ENCODE data around the gene LRP2. TPM values are rescaled to one million over a fixed set of nuclear protein-coding genes. Genes with fewer than 3 reads are reported as not detected.

Gene LRP2
- total and polyA plus RNA-seq, 2 experiments from 2014 or later = 8.1 to 38.3 TPM

DNA sequence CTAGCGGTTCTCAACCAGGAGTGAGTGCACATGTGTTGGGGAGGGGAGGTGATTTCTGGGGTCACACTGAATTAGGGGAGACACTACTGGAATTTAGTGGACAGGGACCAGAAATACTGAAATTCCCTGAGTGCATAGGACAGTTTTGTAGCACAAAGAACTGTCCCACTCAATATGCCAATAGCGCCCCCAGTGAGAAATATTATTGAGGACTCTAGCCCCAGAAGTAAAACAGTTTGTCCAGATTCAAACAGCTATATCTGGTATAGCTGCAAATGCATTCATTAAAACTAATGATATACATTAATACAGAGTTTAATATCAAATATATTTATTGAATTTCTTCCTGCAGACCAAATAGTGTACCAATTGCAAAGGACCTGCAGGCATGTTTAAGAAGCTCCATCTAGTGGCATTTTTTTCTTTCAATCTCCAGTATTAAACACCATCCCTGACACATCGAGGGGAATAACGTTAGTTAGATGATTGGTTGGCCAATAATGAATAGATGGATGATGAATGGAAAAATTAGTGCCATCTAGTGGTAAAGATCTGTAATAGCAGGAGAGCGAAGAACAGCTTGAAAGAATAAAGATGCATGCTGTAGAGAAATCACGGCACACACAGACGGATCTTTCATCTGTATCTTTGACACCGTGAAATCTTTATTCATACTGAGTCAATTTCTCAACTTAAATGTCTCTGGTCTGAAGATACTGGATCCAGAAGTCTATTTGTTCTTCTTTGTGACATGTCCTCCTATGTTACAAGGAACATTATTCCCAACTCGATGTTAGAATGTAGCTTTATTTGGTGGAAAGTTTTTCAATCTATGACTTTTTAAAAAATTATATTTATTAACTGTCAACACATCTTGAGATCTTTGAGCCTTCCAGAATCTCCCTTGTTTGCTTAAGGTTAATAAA lies 230.5 kb downstream of the LRP2 start:
- Histone ChIP-seq H3K4me3 (no peak overlapping the region), H3K9me2 (replicated peaks; ENCODE audit: insufficient read depth) (no peaks in the 10 kb centered on the region), H3K36me3 (replicated peaks; ENCODE audit: insufficient read depth, low read depth) (no peaks in the 10 kb centered on the region), H3K27me3 (no peaks in the 10 kb centered on the region), H3K79me2 (no peaks in the 10 kb centered on the region), H3K9me3 (ENCODE audit: low read depth) (no peaks in the 10 kb centered on the region), H3K27ac (no peak overlapping the region), H4K20me1 (ENCODE audit: insufficient read depth, poor library complexity, severe bottlenecking) (no peaks in the 10 kb centered on the region), H3K4me2 (no peak overlapping the region), H2AFZ (no peak overlapping the region), H3K4me1 (ENCODE audit: insufficient read depth) (no peaks in the 10 kb centered on the region)
- WGBS (ENCODE audit: low lambda C conversion rate, missing lambda C conversion rate) = 44% methylated on average over 9 of the region's 9 CpGs
- TF ChIP-seq EZH2phosphoT487 (IDR thresholded peaks at IDR 0.05; ENCODE audit: low read depth, severe bottlenecking, unreplicated experiment) = no peak
- TF ChIP-seq, protein P1, sequence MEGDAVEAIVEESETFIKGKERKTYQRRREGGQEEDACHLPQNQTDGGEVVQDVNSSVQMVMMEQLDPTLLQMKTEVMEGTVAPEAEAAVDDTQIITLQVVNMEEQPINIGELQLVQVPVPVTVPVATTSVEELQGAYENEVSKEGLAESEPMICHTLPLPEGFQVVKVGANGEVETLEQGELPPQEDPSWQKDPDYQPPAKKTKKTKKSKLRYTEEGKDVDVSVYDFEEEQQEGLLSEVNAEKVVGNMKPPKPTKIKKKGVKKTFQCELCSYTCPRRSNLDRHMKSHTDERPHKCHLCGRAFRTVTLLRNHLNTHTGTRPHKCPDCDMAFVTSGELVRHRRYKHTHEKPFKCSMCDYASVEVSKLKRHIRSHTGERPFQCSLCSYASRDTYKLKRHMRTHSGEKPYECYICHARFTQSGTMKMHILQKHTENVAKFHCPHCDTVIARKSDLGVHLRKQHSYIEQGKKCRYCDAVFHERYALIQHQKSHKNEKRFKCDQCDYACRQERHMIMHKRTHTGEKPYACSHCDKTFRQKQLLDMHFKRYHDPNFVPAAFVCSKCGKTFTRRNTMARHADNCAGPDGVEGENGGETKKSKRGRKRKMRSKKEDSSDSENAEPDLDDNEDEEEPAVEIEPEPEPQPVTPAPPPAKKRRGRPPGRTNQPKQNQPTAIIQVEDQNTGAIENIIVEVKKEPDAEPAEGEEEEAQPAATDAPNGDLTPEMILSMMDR (IDR thresholded peaks at IDR 0.05; ENCODE audit: poor library complexity) = peak; percentile 65
- DNase-seq (ENCODE audit: low spot score) = peak; percentile 20

DNA sequence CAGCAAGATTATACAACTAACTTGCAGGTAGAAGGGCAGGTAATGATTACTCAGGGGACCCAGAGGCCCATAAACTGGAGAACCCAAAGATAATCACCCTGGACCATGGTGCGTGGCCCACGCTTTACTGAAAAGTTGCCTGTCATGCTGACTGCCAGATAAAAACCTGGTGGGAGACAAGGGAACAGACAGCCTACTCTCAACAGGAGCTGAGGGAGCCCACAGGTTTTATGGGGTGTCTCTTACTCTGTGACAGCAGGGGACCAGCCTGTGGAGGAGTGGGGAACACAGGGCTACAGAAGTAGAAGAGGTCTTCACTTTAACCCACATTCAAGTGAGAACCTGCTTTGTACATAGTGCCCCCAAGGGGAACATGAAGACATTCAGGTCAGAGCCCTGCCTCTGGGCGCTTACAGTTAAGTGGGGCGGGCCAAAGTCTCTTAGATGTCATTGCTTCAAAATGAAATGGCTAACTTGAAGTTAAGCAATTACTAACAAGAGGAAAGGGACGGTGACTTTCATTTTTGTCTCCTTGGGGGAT lies 232.6 kb downstream of the LRP2 start:
- no peaks in the 10 kb centered on the region for H3K9me3 ChIP-seq (ENCODE audit: low read depth)
- no peaks in the 10 kb centered on the region for H4K20me1 ChIP-seq (ENCODE audit: insufficient read depth, poor library complexity, severe bottlenecking)
- H3K36me3 ChIP-seq (replicated peaks; ENCODE audit: insufficient read depth, low read depth) = no peaks in the 10 kb centered on the region
- TF ChIP-seq, protein P1 (IDR thresholded peaks at IDR 0.05; ENCODE audit: poor library complexity) = no peak
- TF ChIP-seq EZH2phosphoT487 (IDR thresholded peaks at IDR 0.05; ENCODE audit: low read depth, severe bottlenecking, unreplicated experiment) (no peak), EZH2 (IDR thresholded peaks at IDR 0.05; ENCODE audit: borderline replicate concordance) (no peak)
- H3K4me2 ChIP-seq = no peak overlapping the region
- 82% methylated on average over 5 of the region's 5 CpGs for WGBS (ENCODE audit: low lambda C conversion rate, missing lambda C conversion rate)
- no peaks in the 10 kb centered on the region for H3K9me2 ChIP-seq (replicated peaks; ENCODE audit: insufficient read depth)
- no peak overlapping the region for H3K4me3 ChIP-seq
- DNase-seq (ENCODE audit: low spot score) = peak; percentile 50
- no peak overlapping the region for H2AFZ ChIP-seq
- H3K4me1 ChIP-seq (ENCODE audit: insufficient read depth) = no peaks in the 10 kb centered on the region
- H3K27me3 ChIP-seq = no peaks in the 10 kb centered on the region
- peak overlapping the region; percentile 44 for H3K27ac ChIP-seq
- H3K79me2 ChIP-seq = no peaks in the 10 kb centered on the region

DNA sequence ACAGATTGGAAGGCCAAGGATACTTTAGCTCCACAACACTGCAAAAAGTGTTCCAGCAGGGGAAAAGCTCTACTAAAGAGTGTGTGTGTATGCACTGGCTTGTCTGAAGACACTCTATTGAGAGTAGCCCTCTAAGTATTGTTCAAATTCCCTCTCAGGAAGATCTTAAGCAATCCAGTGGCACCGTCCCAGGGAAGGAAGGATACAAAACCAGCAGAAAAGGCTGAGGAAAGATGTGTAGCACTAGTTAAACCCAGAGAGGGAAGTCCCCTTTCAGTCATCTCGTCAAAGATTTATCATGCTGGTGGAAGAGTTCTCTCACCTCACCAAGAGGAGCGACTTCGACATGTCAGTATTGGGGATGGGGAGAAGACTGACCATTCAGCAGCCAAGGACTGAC lies 242.5 kb downstream of the LRP2 start:
- 97% methylated on average over 4 of the region's 4 CpGs for WGBS (ENCODE audit: low lambda C conversion rate, missing lambda C conversion rate)
- Histone ChIP-seq H3K4me3 (no peak overlapping the region), H3K79me2 (no peaks in the 10 kb centered on the region), H3K27me3 (peaks cover 8% of the 10 kb centered on the region), H3K4me2 (no peak overlapping the region), H2AFZ (no peak overlapping the region), H3K4me1 (ENCODE audit: insufficient read depth) (no peaks in the 10 kb centered on the region), H4K20me1 (ENCODE audit: insufficient read depth, poor library complexity, severe bottlenecking) (no peaks in the 10 kb centered on the region), H3K36me3 (replicated peaks; ENCODE audit: insufficient read depth, low read depth) (no peaks in the 10 kb centered on the region), H3K9me3 (ENCODE audit: low read depth) (no peaks in the 10 kb centered on the region), H3K27ac (no peak overlapping the region), H3K9me2 (replicated peaks; ENCODE audit: insufficient read depth) (no peaks in the 10 kb centered on the region)
- TF ChIP-seq, protein P1 (IDR thresholded peaks at IDR 0.05; ENCODE audit: poor library complexity) = no peak
- no peak for TF ChIP-seq EZH2 (IDR thresholded peaks at IDR 0.05; ENCODE audit: borderline replicate concordance)
- no peak for TF ChIP-seq EZH2phosphoT487 (IDR thresholded peaks at IDR 0.05; ENCODE audit: low read depth, severe bottlenecking, unreplicated experiment)
- DNase-seq (ENCODE audit: low spot score) = no peak

All from hepatocyte (in vitro differentiated cells).